Ishikawa (cell line): ENCODE measurements around the gene DDAH1.

Source experiments
- CEBPB ChIP-seq: IDR thresholded peaks from 2 replicates; pipeline ENCODE4 v1.6.1; 2012
- CREB1 ChIP-seq: IDR thresholded peaks from 2 replicates; pipeline ENCODE4 v1.6.1; 2012; ENCODE audit warnings: low read depth
- EGR1 ChIP-seq: IDR thresholded peaks from 2 replicates; pipeline ENCODE4 v1.6.1; 2012
- EP300 ChIP-seq: IDR thresholded peaks from 2 replicates; pipeline ENCODE4 v1.6.1; 2012; ENCODE audit warnings: borderline replicate concordance
- MAX ChIP-seq: IDR thresholded peaks from 2 replicates; pipeline ENCODE4 v1.6.1; 2012
- RAD21 ChIP-seq: IDR thresholded peaks from 2 replicates; pipeline ENCODE4 v1.6.1; 2012; ENCODE audit warnings: low read depth
- REST ChIP-seq: IDR thresholded peaks from 2 replicates; pipeline ENCODE4 v1.6.1; 2012; ENCODE audit warnings: low read depth, mild to moderate bottlenecking
- TAF1 ChIP-seq: IDR thresholded peaks from 2 replicates; pipeline ENCODE4 v1.6.1; 2012; ENCODE audit warnings: low read depth, mild to moderate bottlenecking
- TEAD4 ChIP-seq: IDR thresholded peaks from 2 replicates; pipeline ENCODE4 v1.6.1; 2012
- USF1 ChIP-seq: IDR thresholded peaks from 2 replicates; pipeline ENCODE4 v1.6.1; 2012
- YY1 ChIP-seq: IDR thresholded peaks from 2 replicates; pipeline ENCODE4 v1.6.1; 2012; ENCODE audit warnings: low read depth
- ZBTB7A ChIP-seq: IDR thresholded peaks from 2 replicates; pipeline ENCODE4 v1.6.1; 2012; ENCODE audit warnings: low read depth

GRCh38 chr1:85494074-85494903, 29.3 kb upstream of the DDAH1 start:
- TF ChIP-seq EP300 = no peak
- TF ChIP-seq REST = no peak
- no peak for TF ChIP-seq EGR1
- no peak for TF ChIP-seq CEBPB
- no peak for TF ChIP-seq MAX
- no peak for TF ChIP-seq YY1
- no peak for TF ChIP-seq TAF1
- no peak for TF ChIP-seq USF1
- TF ChIP-seq RAD21 = no peak
- no peak for TF ChIP-seq TEAD4
- TF ChIP-seq CREB1 = no peak
- TF ChIP-seq ZBTB7A = no peak
